VCaP (cell line): ENCODE data around the gene TMEM219.
"Not testable (repeated sequence)": the region's sequence is repeated elsewhere in the genome, so short reads cannot be mapped to it uniquely, and the experiment has no call there.

Source experiments
- H3K27ac ChIP-seq: fragments of 450-650 bp; 2 replicates; pipeline ENCODE4 v1.5.1; 2017
- CTCF ChIP-seq: fragments of 450-650 bp; conservative IDR thresholded peaks from 2 replicates; pipeline ENCODE4 v1.5.1; 2017; ENCODE audit warnings: mild to moderate bottlenecking, moderate library complexity

TMEM219 gene

GRCh38 chr16:29927070-29927905 lies 34.6 kb upstream of the TMEM219 start:
- H3K27ac ChIP-seq, result peak overlapping the region; percentile 76
- no peak for TF ChIP-seq CTCF

GRCh38 chr16:29931750-29932149 lies 30.1 kb upstream of the TMEM219 start:
- not testable (repeated sequence) for H3K27ac ChIP-seq

- TF ChIP-seq CTCF, result no peak
- H3K27ac ChIP-seq, result no peak overlapping the region
These were observed 21.2 kb upstream of the TMEM219 start for GRCh38 chr16:29940656-29941055.

- 0 out of 2 replicates have a peak, but pooled peaks have one; percentile 7 for TF ChIP-seq CTCF
- peak overlapping the region; percentile 72 for H3K27ac ChIP-seq
These were observed 17.8 kb upstream of the TMEM219 start for GRCh38 chr16:29943846-29944799.

GRCh38 chr16:29947897-29948296 lies 14.0 kb upstream of the TMEM219 start:
- no peak for TF ChIP-seq CTCF

GRCh38 chr16:29950806-29951461 lies 10.9 kb upstream of the TMEM219 start:
- no peak overlapping the region for H3K27ac ChIP-seq
- no peak for TF ChIP-seq CTCF

More at GRCh38 chr16:29947897-29948296, 14.0 kb upstream of the TMEM219 start:
- H3K27ac ChIP-seq, result no peak overlapping the region

GRCh38 chr16:29951625-29952365 lies 10.1 kb upstream of the TMEM219 start:
- H3K27ac ChIP-seq, result no peak overlapping the region
- TF ChIP-seq CTCF, result no peak
